B cell (primary cell): Measurements from ENCODE around the gene USH1C. TPM values are rescaled to one million over a fixed set of nuclear protein-coding genes. Genes with fewer than 3 reads are reported as not detected.

Experiments used
- ATAC-seq: fragments of 200-7000 bp; cut with Tn5 transposase; one replicate; pipeline ENCODE4 v1.10.0; 2021; ENCODE audit warnings: low read depth, mild to moderate bottlenecking, moderate number of reproducible peaks, moderate library complexity
- CTCF ChIA-PET: fragments of 350-600 bp; sonication (Branson Sonifier 250); formaldehyde crosslinking; loops from one replicate; lab custom pipeline; 2021; ENCODE audit warnings: antibody characterized with exemption, inconsistent platforms; lab: Charles Lee
- POLR2A ChIA-PET: fragments of 350-600 bp; sonication (Branson Sonifier 250); formaldehyde crosslinking; loops from one replicate; lab custom pipeline; 2021; ENCODE audit warnings: antibody characterized with exemption; lab: Charles Lee
- DNase-seq: peaks from one replicate; pipeline ENCODE4 v3.0.0; 2013
- H2AFZ ChIP-seq: 2 replicates; pipeline ENCODE4 v1.6.1; 2012; ENCODE audit warnings: mild to moderate bottlenecking, low read depth, low read length; ENCODE audit not compliant: insufficient read depth, poor library complexity, severe bottlenecking
- H3K27ac ChIP-seq, 2 donors: 1 replicate in 1 of 2; 2 replicates in 1 of 2; pipeline ENCODE4 v1.5.1; 2012 to 2013; ENCODE audit warnings: low read length in 2 of 2, mild to moderate bottlenecking in 2 of 2, moderate library complexity in 1 of 2
- H3K27me3 ChIP-seq, 4 experiments: fragments of 200-600 bp in 1 of 4; sonication (generic) in 1 of 4; replicated peaks in 1 of 4; 1 replicate in 2 of 4; 2 replicates in 2 of 4; pipeline versions ENCODE4 v1.6.1 to v1.7.0; 2013 to 2016; ENCODE audit warnings: low read length in 3 of 4, mild to moderate bottlenecking in 2 of 4, mixed read lengths in 1 of 4, moderate library complexity in 1 of 4; ENCODE audit not compliant: insufficient read depth in 4 of 4, control insufficient read depth in 3 of 4; ENCODE audit errors: control extremely low read depth in 1 of 4
- H3K36me3 ChIP-seq, 2 experiments: replicated peaks in 1 of 2; 1 replicate in 1 of 2; 2 replicates in 1 of 2; pipeline versions ENCODE4 v1.6.1 to v1.7.1; 2013; ENCODE audit warnings: low read length in 1 of 2; ENCODE audit not compliant: insufficient read depth in 2 of 2, control insufficient read depth in 1 of 2; ENCODE audit errors: control extremely low read depth in 1 of 2, extremely low read depth in 1 of 2
- H3K4me1 ChIP-seq, 2 donors: fragments of 200-600 bp in 1 of 2; sonication (generic) in 1 of 2; 1 replicate in 1 of 2; 2 replicates in 1 of 2; pipeline versions ENCODE4 v1.5.1 to v1.6.1; 2013 to 2017; ENCODE audit warnings: low read length in 2 of 2; ENCODE audit not compliant: control insufficient read depth in 2 of 2, insufficient read depth in 2 of 2
- H3K4me2 ChIP-seq: replicated peaks from 2 replicates; pipeline ENCODE3; 2012; ENCODE audit warnings: mild to moderate bottlenecking, low read depth, low read length; ENCODE audit not compliant: poor library complexity, severe bottlenecking
- H3K4me3 ChIP-seq, 5 experiments: fragments of 200-600 bp in 1 of 5; sonication (generic) in 1 of 5; 1 replicate in 3 of 5; 2 replicates in 2 of 5; pipeline versions ENCODE4 v1.5.1 to v1.7.0; 2011 to 2016; ENCODE audit warnings: low read length in 4 of 5, mild to moderate bottlenecking in 4 of 5, low read depth in 2 of 5, control low read depth in 1 of 5, moderate library complexity in 1 of 5; ENCODE audit not compliant: insufficient read depth in 1 of 5; ENCODE audit errors: control extremely low read depth in 1 of 5, extremely low read depth in 1 of 5
- H3K79me2 ChIP-seq: fragments of 200-600 bp; sonication (generic); one replicate; pipeline ENCODE4 v1.6.0; 2016; ENCODE audit warnings: low read length; ENCODE audit not compliant: control insufficient read depth, insufficient read depth
- H3K9ac ChIP-seq: fragments of 200-600 bp; sonication (generic); 2 replicates; pipeline ENCODE4 v1.6.1; 2017; ENCODE audit warnings: mild to moderate bottlenecking, low read length, moderate library complexity
- H3K9me3 ChIP-seq, 3 donors: one replicate each; pipeline versions ENCODE4 v1.6.1 to v1.7.1; 2013; ENCODE audit warnings: low read length in 2 of 3; ENCODE audit not compliant: control insufficient read depth in 2 of 3, insufficient read depth in 1 of 3; ENCODE audit errors: control extremely low read depth in 1 of 3
- H4K20me1 ChIP-seq: 2 replicates; pipeline ENCODE4 v1.6.0; 2012; ENCODE audit warnings: mild to moderate bottlenecking, low read length; ENCODE audit not compliant: insufficient read depth, control insufficient read depth, poor library complexity, severe bottlenecking
- H3K27ac Mint-ChIP-seq: one replicate; pipeline ENCODE4 v1.8.0; 2021; ENCODE audit warnings: mixed read lengths
- H3K27me3 Mint-ChIP-seq: one replicate; pipeline ENCODE4 v1.8.0; 2021; ENCODE audit warnings: mixed read lengths
- H3K4me1 Mint-ChIP-seq: one replicate; pipeline ENCODE4 v1.8.0; 2021; ENCODE audit warnings: mixed read lengths
- H3K4me3 Mint-ChIP-seq: one replicate; pipeline ENCODE4 v1.8.0; 2021; ENCODE audit warnings: mixed read lengths
- H3K9me3 Mint-ChIP-seq: one replicate; pipeline ENCODE4 v1.8.0; 2022; ENCODE audit warnings: mixed read lengths; ENCODE audit not compliant: insufficient read depth
- CTCF ChIP-seq: fragments of 200-600 bp; IDR thresholded peaks from one replicate; pipeline ENCODE4 v1.8.0; 2022; ENCODE audit warnings: antibody characterized with exemption, mild to moderate bottlenecking
- EZH2 ChIP-seq: IDR thresholded peaks from 2 replicates; pipeline ENCODE4 v1.6.1; 2012; ENCODE audit warnings: borderline replicate concordance, low read depth, mild to moderate bottlenecking, moderate library complexity, low read length; ENCODE audit not compliant: insufficient read depth, poor library complexity, severe bottlenecking
- WGBS: methylation state at CpG from one replicate; pipeline ENCODE4 v1.1.5; 2013; ENCODE audit warnings: missing lambda C conversion rate; ENCODE audit not compliant: insufficient coverage; 5-methylcytosine and 5-hydroxymethylcytosine counted together
- intact Hi-C: fragments of 100-400 bp; cut with micrococcal nuclease; formaldehyde crosslinking; loops from one replicate; pipeline ENCODE4 v1.10.0; 2022
- polyA plus RNA-seq: library from polyadenylated mRNA; depleted of rRNA; stranded (reverse); fragments of >200 nt; gene quantifications from 2 replicates; pipeline ENCODE4 v1.2.3, GENCODE V29; 2012
- total RNA-seq, 2 donors: library from RNA; stranded (reverse); fragments of 120-200 nt in 1 of 2; gene quantifications; 1 replicate in 1 of 2; 2 replicates in 1 of 2; pipeline versions ENCODE4 v1.2.3 to v1.2.4, GENCODE V29; 2013 to 2022

USH1C gene
- total and polyA plus RNA-seq, 2 donors (not counting 1 experiment from before 2014, with no cell fraction given): not detected

GRCh38 chr11:17526931-17527627 is 17.1 kb downstream of the USH1C start:
- ChIA-PET POLR2A (no interaction called here), CTCF (interaction anchor here (0.6 to 2.0 kb wide), 9 partner anchors 24 to 740 kb away, joined by 3 to 28 read pairs (median 4); no protein-coding TSS in a partner anchor)
- H3K4me3 ChIP-seq: no peak overlapping the region
- Mint-ChIP-seq H3K9me3 (no peaks in the 10 kb centered on the region), H3K4me3 (no peak overlapping the region), H3K27ac (no peak overlapping the region), H3K4me1 (no peaks in the 10 kb centered on the region), H3K27me3 (peaks cover 11% of the 10 kb centered on the region)
- no peak overlapping the region for H2AFZ ChIP-seq
- no peak overlapping the region for H3K4me2 ChIP-seq
- H3K9me3 ChIP-seq: no peaks in the 10 kb centered on the region
- H3K36me3 ChIP-seq: no peaks in the 10 kb centered on the region
- H3K4me1 ChIP-seq: no peaks in the 10 kb centered on the region
- H4K20me1 ChIP-seq: no peaks in the 10 kb centered on the region
- 90% methylated on average over 9 of the region's 20 CpGs for WGBS
- H3K79me2 ChIP-seq: no peaks in the 10 kb centered on the region
- TF ChIP-seq CTCF: no peak
- no peak for TF ChIP-seq EZH2
- H3K27me3 ChIP-seq: no peaks in the 10 kb centered on the region
- H3K9ac ChIP-seq: no peak overlapping the region
- ATAC-seq (no peak), DNase-seq (no peak)
- intact Hi-C loops: no loop called here
- H3K27ac ChIP-seq: no peak overlapping the region

- H3K27ac ChIP-seq: no peak overlapping the region
- no peak for TF ChIP-seq EZH2
- TF ChIP-seq CTCF: no peak
- ATAC-seq (no peak), DNase-seq (no peak)
- H3K4me1 ChIP-seq: no peaks in the 10 kb centered on the region
- ChIA-PET POLR2A (no interaction called here), CTCF (interaction anchor here (2.0 kb wide), 1 partner anchor 142 kb away, joined by 5 read pairs; no protein-coding TSS in a partner anchor)
- H3K4me3 ChIP-seq: no peak overlapping the region
- no peaks in the 10 kb centered on the region for H4K20me1 ChIP-seq
- H3K27me3 ChIP-seq: no peaks in the 10 kb centered on the region
- H2AFZ ChIP-seq: no peak overlapping the region
- Mint-ChIP-seq H3K9me3 (no peaks in the 10 kb centered on the region), H3K27me3 (peaks cover 8% of the 10 kb centered on the region), H3K27ac (no peak overlapping the region), H3K4me1 (no peaks in the 10 kb centered on the region), H3K4me3 (no peak overlapping the region)
- 93% methylated on average over 12 of the region's 13 CpGs for whole genome bisulfite sequencing
- no peak overlapping the region for H3K9ac ChIP-seq
- H3K36me3 ChIP-seq: no peaks in the 10 kb centered on the region
- intact Hi-C loops: no loop called here
- no peaks in the 10 kb centered on the region for H3K79me2 ChIP-seq
- H3K9me3 ChIP-seq: no peaks in the 10 kb centered on the region
- H3K4me2 ChIP-seq: no peak overlapping the region
These were observed 17.9 kb downstream of the USH1C start for GRCh38 chr11:17526326-17526725.
